IMR-90 (cell line): ENCODE measurements around the gene RFT1. TPM values are rescaled to one million over a fixed set of nuclear protein-coding genes. Genes with fewer than 3 reads are reported as not detected.
"Not testable (repeated sequence)": the region's sequence is repeated elsewhere in the genome, so short reads cannot be mapped to it uniquely, and the experiment has no call there.

Experiments
- ATAC-seq: fragments of 200-7000 bp; cut with Tn5 transposase; 2 replicates; pipeline ENCODE4 v1.9.1; 2020; ENCODE audit warnings: low read depth, mild to moderate bottlenecking, moderate library complexity
- BruUV-seq: library from RNA; stranded (reverse); fragments of 400-500 nt; replicated peaks from 2 replicates; lab custom pipeline; 2021; lab: Mats Ljungman, UMichigan
- CTCF ChIA-PET: fragments of 300-600 bp; formaldehyde crosslinking; extraction: SDS; loops from one replicate; lab custom pipeline; 2021; ENCODE audit warnings: antibody characterized with exemption; lab: Yijun Ruan, JAX
- POLR2A ChIA-PET: fragments of 300-600 bp; sonication (Branson Sonifier 250); formaldehyde crosslinking; loops from one replicate; lab custom pipeline; 2022; ENCODE audit warnings: antibody characterized with exemption; ENCODE audit not compliant: unreplicated experiment; lab: Charles Lee
- DNase-seq: peaks from one replicate; pipeline ENCODE4 v3.0.0; 2013
- H2AFZ ChIP-seq: replicated peaks from 2 replicates; pipeline ENCODE3; 2013; ENCODE audit warnings: low read length, mild to moderate bottlenecking; ENCODE audit not compliant: poor library complexity
- H2AK5ac ChIP-seq: 2 replicates; pipeline ENCODE4 v1.6.1; 2013; ENCODE audit warnings: low read depth, low read length, inconsistent platforms
- H2AK9ac ChIP-seq: replicated peaks from 2 replicates; pipeline ENCODE3; 2013; ENCODE audit warnings: mild to moderate bottlenecking, low read depth, low read length, moderate library complexity; ENCODE audit not compliant: poor library complexity
- H2BK120ac ChIP-seq: 2 replicates; pipeline ENCODE4 v1.6.1; 2013; ENCODE audit warnings: low read depth, low read length, inconsistent platforms
- H2BK15ac ChIP-seq: 3 replicates; pipeline ENCODE4 v1.6.1; 2013; ENCODE audit warnings: low read depth, low read length, inconsistent platforms
- H2BK20ac ChIP-seq: 2 replicates; pipeline ENCODE4 v1.6.1; 2013; ENCODE audit warnings: low read depth, mild to moderate bottlenecking, inconsistent platforms, low read length, moderate library complexity
- H2BK5ac ChIP-seq: 2 replicates; pipeline ENCODE4 v1.6.1; 2013; ENCODE audit warnings: mild to moderate bottlenecking, low read depth, low read length, inconsistent platforms; ENCODE audit not compliant: poor library complexity, severe bottlenecking
- H3K14ac ChIP-seq: replicated peaks from 2 replicates; pipeline ENCODE4 v1.6.1; 2013; ENCODE audit warnings: low read depth, low read length, inconsistent platforms
- H3K18ac ChIP-seq: 2 replicates; pipeline ENCODE4 v1.6.1; 2013; ENCODE audit warnings: low read depth, low read length, control low read depth
- H3K23ac ChIP-seq: 2 replicates; pipeline ENCODE4 v1.6.1; 2013; ENCODE audit warnings: low read depth, low read length, inconsistent platforms
- H3K27ac ChIP-seq: 2 replicates; pipeline ENCODE4 v1.5.1; 2013; ENCODE audit warnings: mild to moderate bottlenecking, control low read depth, low read length; ENCODE audit not compliant: insufficient read depth
- H3K27me3 ChIP-seq: 2 replicates; pipeline ENCODE4 v1.6.1; 2013; ENCODE audit warnings: low read length; ENCODE audit not compliant: control insufficient read depth, insufficient read depth
- H3K36me3 ChIP-seq: 2 replicates; pipeline ENCODE4 v1.6.1; 2013; ENCODE audit warnings: low read length, mixed read lengths; ENCODE audit not compliant: control insufficient read depth, insufficient read depth
- H3K4ac ChIP-seq: 2 replicates; pipeline ENCODE4 v1.6.1; 2013; ENCODE audit warnings: low read depth, low read length, inconsistent platforms
- H3K4me1 ChIP-seq: 2 replicates; pipeline ENCODE4 v1.6.1; 2013; ENCODE audit warnings: low read length, mixed read lengths; ENCODE audit not compliant: control insufficient read depth, insufficient read depth
- H3K4me2 ChIP-seq: 2 replicates; pipeline ENCODE4 v1.6.1; 2013; ENCODE audit warnings: low read depth, mild to moderate bottlenecking, control low read depth, low read length, moderate library complexity
- H3K4me3 ChIP-seq: 2 replicates; pipeline ENCODE4 v1.5.1; 2013; ENCODE audit warnings: low read depth, mild to moderate bottlenecking, control low read depth, low read length, moderate library complexity; ENCODE audit not compliant: insufficient read depth
- H3K56ac ChIP-seq: 2 replicates; pipeline ENCODE4 v1.6.1; 2013; ENCODE audit warnings: low read length, inconsistent platforms; ENCODE audit not compliant: insufficient read depth; ENCODE audit errors: extremely low read depth
- H3K79me1 ChIP-seq, 2 experiments: 2 replicates each; pipeline ENCODE4 v1.6.1; 2013; ENCODE audit warnings: low read length in 2 of 2, inconsistent platforms in 1 of 2, low read depth in 1 of 2
- H3K9ac ChIP-seq: 2 replicates; pipeline ENCODE4 v1.6.1; 2013; ENCODE audit warnings: low read depth, low read length, control low read depth
- H3K9me1 ChIP-seq: 2 replicates; pipeline ENCODE4 v1.6.1; 2013; ENCODE audit warnings: low read length, inconsistent platforms; ENCODE audit not compliant: insufficient read depth
- H3K9me3 ChIP-seq: 2 replicates; pipeline ENCODE4 v1.6.1; 2013; ENCODE audit warnings: low read length; ENCODE audit not compliant: control insufficient read depth, insufficient read depth
- H4K20me1 ChIP-seq: 2 replicates; pipeline ENCODE4 v1.6.1; 2013; ENCODE audit warnings: low read length, inconsistent platforms; ENCODE audit not compliant: insufficient read depth
- H4K5ac ChIP-seq: 2 replicates; pipeline ENCODE4 v1.6.1; 2013; ENCODE audit warnings: mild to moderate bottlenecking, low read depth, low read length, control low read depth
- H4K8ac ChIP-seq, 2 experiments: 2 replicates each; pipeline ENCODE4 v1.6.1; 2013; ENCODE audit warnings: low read depth in 2 of 2, low read length in 2 of 2, control low read depth in 1 of 2, inconsistent platforms in 1 of 2
- H4K91ac ChIP-seq: 2 replicates; pipeline ENCODE4 v1.6.1; 2013; ENCODE audit warnings: low read depth, low read length, inconsistent platforms; ENCODE audit not compliant: insufficient read depth
- WGBS, 2 experiments: methylation state at CpG; one replicate each; pipeline versions ENCODE4 v1.1.5 to v1.1.7; 2013; ENCODE audit warnings: missing lambda C conversion rate in 2 of 2; ENCODE audit not compliant: insufficient read length in 1 of 2; ENCODE audit errors: extremely low coverage in 2 of 2; 5-methylcytosine and 5-hydroxymethylcytosine counted together
- dilution Hi-C: fragments of 300-500 bp; cut with HindIII; formaldehyde crosslinking; loops from one replicate; pipeline ENCODE4 v1.14.3; 2018; ENCODE audit warnings: low sequenced_read_pairs; ENCODE audit not compliant: unreplicated experiment
- in situ Hi-C: fragments of 300-500 bp; cut with MboI; formaldehyde crosslinking; loops from 3 replicates; pipeline ENCODE4 v1.14.3; 2019; ENCODE audit warnings: low sequenced_read_pairs, inconsistent platforms, mixed read lengths
- intact Hi-C: fragments of 100-400 bp; cut with micrococcal nuclease; formaldehyde crosslinking; loops from 2 replicates; pipeline ENCODE4 v1.10.0; 2022
- polyA plus RNA-seq, 3 experiments: library from polyadenylated mRNA; depleted of rRNA; stranded (reverse); fragments of >200 nt; gene quantifications; 2 replicates each; pipeline ENCODE4 v1.2.3, GENCODE V29; 2012; ENCODE audit warnings: low replicate concordance in 1 of 3
- total RNA-seq: library from RNA; depleted of rRNA; stranded (reverse); fragments of >200 nt; gene quantifications from 2 replicates; pipeline ENCODE4 v1.2.3, GENCODE V29; 2012

Gene RFT1
- total and polyA plus RNA-seq, 2 of the 4 experiments (the other 2 are of a cell fraction): 14.5 to 23.5 TPM

DNA sequence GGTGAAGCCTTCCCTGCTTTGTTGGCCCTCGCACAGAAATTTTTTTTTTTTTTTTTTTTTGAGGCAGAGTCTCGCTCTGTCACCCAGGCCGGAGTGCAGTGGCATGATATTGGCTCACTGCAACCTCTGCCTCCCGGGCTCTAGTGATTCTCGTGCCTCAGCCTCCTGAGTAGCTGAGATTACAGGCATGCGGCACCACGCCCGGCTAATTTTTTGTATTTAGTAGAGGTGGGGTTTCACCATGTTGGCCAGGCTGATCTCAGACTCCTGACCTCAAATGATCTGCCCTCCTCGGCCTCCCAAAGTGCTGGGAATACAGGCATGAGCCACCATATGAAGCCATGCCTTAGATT, 20.8 kb upstream of the RFT1 start:
- CTCF ChIA-PET, H2BK120ac ChIP-seq: not testable (repeated sequence)

More for the DNA sequence above, 20.8 kb upstream of the RFT1 start:
- H3K27ac ChIP-seq, H3K56ac ChIP-seq, H3K23ac ChIP-seq, ATAC-seq, H3K36me3 ChIP-seq, H2BK5ac ChIP-seq, H2AK5ac ChIP-seq, H3K4me1 ChIP-seq, H4K8ac ChIP-seq, H3K14ac ChIP-seq, intact Hi-C loops, dilution Hi-C loops, H4K91ac ChIP-seq, H2AK9ac ChIP-seq, H3K18ac ChIP-seq, H4K20me1 ChIP-seq, H3K9me1 ChIP-seq, H2AFZ ChIP-seq, H2BK20ac ChIP-seq, H3K9me3 ChIP-seq, H3K4ac ChIP-seq, H2BK15ac ChIP-seq, H3K4me3 ChIP-seq, in situ Hi-C loops, DNase-seq, H3K4me2 ChIP-seq, H4K5ac ChIP-seq, H3K9ac ChIP-seq, H3K79me1 ChIP-seq, BruUV-seq, POLR2A ChIA-PET: not testable (repeated sequence)
- WGBS, 2 experiments: no CpG with 5 or more reads among the region's 9 CpGs
- peaks cover 19% of the 10 kb centered on the region for H3K27me3 ChIP-seq
